Activated CD4-positive, alpha-beta T cell treated with anti-CD3 and anti-CD28 coated beads, Interleukin-2, amount 50 U/mL, for 48 hours (primary cell): ENCODE results near the gene NUAK1.

Experiments used
- DNase-seq, 2 experiments: peaks; one replicate each; pipeline ENCODE4 v3.0.0-alpha.2; 2020

NUAK1 gene

GRCh38 chr12:106051853-106052531 lies 86.8 kb downstream of the NUAK1 start:
- DNase-seq = no peak

GRCh38 chr12:106049546-106049945 lies 89.2 kb downstream of the NUAK1 start:
- no peak for DNase-seq

- DNase-seq = no peak
Measured at GRCh38 chr12:106049105-106049504, 89.6 kb downstream of the NUAK1 start.

GRCh38 chr12:106048676-106049075 lies 90.1 kb downstream of the NUAK1 start:
- no peak for DNase-seq

GRCh38 chr12:106048016-106048415 lies 90.7 kb downstream of the NUAK1 start:
- DNase-seq = no peak

- DNase-seq = no peak
Measured at GRCh38 chr12:106046947-106047346, 91.8 kb downstream of the NUAK1 start.

- no peak for DNase-seq
Measured at GRCh38 chr12:106046301-106046846, 92.4 kb downstream of the NUAK1 start.

- DNase-seq = no peak
Measured at GRCh38 chr12:106045251-106045674, 93.5 kb downstream of the NUAK1 start.

GRCh38 chr12:106044773-106045172 lies 94.0 kb downstream of the NUAK1 start:
- no peak for DNase-seq

- no peak for DNase-seq
Measured at GRCh38 chr12:106042037-106042436, 96.7 kb downstream of the NUAK1 start.

- no peak for DNase-seq
Measured at GRCh38 chr12:106040521-106040920, 98.2 kb downstream of the NUAK1 start.

- no peak for DNase-seq
Measured at GRCh38 chr12:106039646-106040404, 98.9 kb downstream of the NUAK1 start.

- no peak for DNase-seq
Measured at GRCh38 chr12:106039242-106039641, 99.5 kb downstream of the NUAK1 start.

GRCh38 chr12:106037524-106038298 lies 101.0 kb downstream of the NUAK1 start:
- no peak for DNase-seq

GRCh38 chr12:106035421-106035820 lies 103.3 kb downstream of the NUAK1 start:
- DNase-seq = no peak

- no peak for DNase-seq
Measured at GRCh38 chr12:106034316-106034715, 104.4 kb downstream of the NUAK1 start.

- DNase-seq = no peak
Measured at GRCh38 chr12:106033161-106033675, 105.5 kb downstream of the NUAK1 start.

- DNase-seq = no peak
Measured at GRCh38 chr12:106032623-106032925, 106.2 kb downstream of the NUAK1 start.

- no peak for DNase-seq
Measured at GRCh38 chr12:106031761-106032622, 106.8 kb downstream of the NUAK1 start.

GRCh38 chr12:106030210-106031071 lies 108.3 kb downstream of the NUAK1 start:
- DNase-seq = no peak

GRCh38 chr12:106029532-106029931 lies 109.2 kb downstream of the NUAK1 start:
- no peak for DNase-seq
